ENCODE measurements around the gene MDK.

- TF ChIP-seq CTCF (IDR thresholded peaks at IDR 0.05; ENCODE audit: poor library complexity), result no peak
- TF ChIP-seq EZH2phosphoT487 (IDR thresholded peaks at IDR 0.05; ENCODE audit: low read depth, severe bottlenecking, unreplicated experiment), result no peak
Observed at GRCh38 chr11:46335271-46335670, 46.2 kb upstream of the MDK start.
